Measurements from ENCODE around the gene MTMR12. TPM values are rescaled to one million over a fixed set of nuclear protein-coding genes. Genes with fewer than 3 reads are reported as not detected.

MTMR12 gene
- total RNA-seq, 2 experiments from 2014 or later, result 33.6 to 71.9 TPM

DNA sequence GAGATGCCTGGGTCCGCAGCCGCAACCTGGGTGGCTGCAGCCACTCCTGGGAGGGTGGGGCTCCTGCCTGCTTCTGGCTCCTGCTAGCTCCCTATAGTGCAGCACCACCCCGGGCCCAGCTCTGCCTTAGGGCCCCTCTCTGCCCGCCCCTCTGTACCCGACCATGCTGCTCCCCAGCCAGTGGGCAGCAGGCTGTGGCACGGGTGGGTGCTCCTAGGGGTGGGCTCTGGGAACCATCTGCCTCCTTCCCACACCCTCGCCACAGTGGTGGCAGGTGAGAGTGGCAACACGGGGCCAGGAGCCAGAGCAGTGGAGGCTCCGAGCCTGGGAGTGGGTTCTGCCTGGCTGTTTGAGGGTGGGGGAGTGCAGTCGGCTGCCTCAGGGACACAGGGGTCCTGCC, 7.8 kb upstream of the MTMR12 start:
- Histone ChIP-seq H3K27ac (ENCODE audit: low read depth, low read length, poor library complexity, severe bottlenecking) (no peak overlapping the region), H3K4me2 (ENCODE audit: low read length) (no peak overlapping the region), H3K4me1 (ENCODE audit: insufficient read depth, low read length, poor library complexity, severe bottlenecking) (peaks cover 3% of the 10 kb centered on the region), H3K79me2 (ENCODE audit: insufficient read depth, low read depth, low read length) (no peaks in the 10 kb centered on the region), H3K9me3 (ENCODE audit: low read length) (peaks cover 17% of the 10 kb centered on the region), H3K4me3 (ENCODE audit: low read depth, low read length, poor library complexity, severe bottlenecking) (no peak overlapping the region), H3K36me3 (ENCODE audit: insufficient read depth, low read length) (no peaks in the 10 kb centered on the region), H2AFZ (ENCODE audit: low read length) (no peak overlapping the region), H4K20me1 (ENCODE audit: insufficient read depth, low read length) (no peaks in the 10 kb centered on the region), H3K9me2 (ENCODE audit: insufficient read depth, low read length) (no peaks in the 10 kb centered on the region)
- CTCF ChIA-PET (ENCODE audit: unreplicated experiment), result no interaction called here
- intact Hi-C loops (cut with micrococcal nuclease; ENCODE audit: unreplicated experiment), result loop anchor here (10.0 kb wide), 1 partner anchor 216 kb away; no protein-coding TSS in a partner anchor
- no TSS peak for BruUV-seq (replicated peaks)
- POLR2A ChIA-PET, result no interaction called here
- no peak for TF ChIP-seq EZH2phosphoT487 (IDR thresholded peaks at IDR 0.05; ENCODE audit: borderline replicate concordance, low read depth, low read length)
- TF ChIP-seq, protein P1, sequence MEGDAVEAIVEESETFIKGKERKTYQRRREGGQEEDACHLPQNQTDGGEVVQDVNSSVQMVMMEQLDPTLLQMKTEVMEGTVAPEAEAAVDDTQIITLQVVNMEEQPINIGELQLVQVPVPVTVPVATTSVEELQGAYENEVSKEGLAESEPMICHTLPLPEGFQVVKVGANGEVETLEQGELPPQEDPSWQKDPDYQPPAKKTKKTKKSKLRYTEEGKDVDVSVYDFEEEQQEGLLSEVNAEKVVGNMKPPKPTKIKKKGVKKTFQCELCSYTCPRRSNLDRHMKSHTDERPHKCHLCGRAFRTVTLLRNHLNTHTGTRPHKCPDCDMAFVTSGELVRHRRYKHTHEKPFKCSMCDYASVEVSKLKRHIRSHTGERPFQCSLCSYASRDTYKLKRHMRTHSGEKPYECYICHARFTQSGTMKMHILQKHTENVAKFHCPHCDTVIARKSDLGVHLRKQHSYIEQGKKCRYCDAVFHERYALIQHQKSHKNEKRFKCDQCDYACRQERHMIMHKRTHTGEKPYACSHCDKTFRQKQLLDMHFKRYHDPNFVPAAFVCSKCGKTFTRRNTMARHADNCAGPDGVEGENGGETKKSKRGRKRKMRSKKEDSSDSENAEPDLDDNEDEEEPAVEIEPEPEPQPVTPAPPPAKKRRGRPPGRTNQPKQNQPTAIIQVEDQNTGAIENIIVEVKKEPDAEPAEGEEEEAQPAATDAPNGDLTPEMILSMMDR (conservative IDR thresholded peaks at IDR 0.05; ENCODE audit: low read length), result no peak
- no peak for DNase-seq (ENCODE audit: low spot score)

DNA sequence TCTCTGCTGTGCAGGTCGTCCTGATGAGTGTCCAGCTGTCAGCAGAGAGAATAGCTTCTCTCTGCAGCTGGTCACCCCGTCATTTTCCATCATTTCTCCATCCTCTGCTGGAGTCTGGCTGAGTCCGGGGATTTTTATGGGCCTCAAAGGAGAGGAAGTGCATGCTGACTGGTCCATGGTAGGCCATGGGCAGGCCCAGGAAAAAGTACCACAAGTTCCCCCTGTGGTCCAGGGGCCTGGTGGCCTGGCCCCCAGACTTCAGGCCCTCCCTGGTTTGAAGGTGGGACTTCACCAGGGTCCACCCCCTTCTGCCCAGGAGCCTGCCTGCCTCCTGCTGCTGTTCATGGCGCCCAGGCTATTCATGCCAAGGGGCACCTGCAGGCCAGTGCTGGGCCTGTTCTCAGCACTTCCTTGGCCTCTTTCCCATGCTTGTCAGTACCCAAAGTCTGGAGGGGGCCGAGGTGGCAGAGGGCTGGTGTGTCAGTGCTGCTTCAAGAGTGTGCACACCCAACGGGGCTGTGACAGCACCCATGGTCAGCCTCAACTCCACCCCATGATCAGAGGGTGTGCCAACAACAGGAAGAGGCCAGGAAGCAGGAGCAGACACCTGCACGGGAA, 7.3 kb upstream of the MTMR12 start:
- ChIA-PET CTCF (ENCODE audit: unreplicated experiment) (interaction anchor here (0.6 kb wide), 1 partner anchor 9 kb away, joined by 3 read pairs; no protein-coding TSS in a partner anchor), POLR2A (interaction anchor here (0.8 kb wide), 1 partner anchor 47 kb away, joined by 3 read pairs; no protein-coding TSS in a partner anchor)
- peaks cover 17% of the 10 kb centered on the region for H3K9me3 ChIP-seq (ENCODE audit: low read length)
- H3K4me1 ChIP-seq (ENCODE audit: insufficient read depth, low read length, poor library complexity, severe bottlenecking), result peaks cover 3% of the 10 kb centered on the region
- TF ChIP-seq, protein P1 (conservative IDR thresholded peaks at IDR 0.05; ENCODE audit: low read length), result no peak
- TF ChIP-seq EZH2phosphoT487 (IDR thresholded peaks at IDR 0.05; ENCODE audit: borderline replicate concordance, low read depth, low read length), result no peak
- no peaks in the 10 kb centered on the region for H3K79me2 ChIP-seq (ENCODE audit: insufficient read depth, low read depth, low read length)
- H4K20me1 ChIP-seq (ENCODE audit: insufficient read depth, low read length), result no peaks in the 10 kb centered on the region
- no peak overlapping the region for H3K4me2 ChIP-seq (ENCODE audit: low read length)
- no TSS peak for BruUV-seq (replicated peaks)
- H3K27ac ChIP-seq (ENCODE audit: low read depth, low read length, poor library complexity, severe bottlenecking), result no peak overlapping the region
- intact Hi-C loops (cut with micrococcal nuclease; ENCODE audit: unreplicated experiment), result loop anchor here (10.0 kb wide), 2 partner anchors 215 to 325 kb away; no protein-coding TSS in a partner anchor
- H2AFZ ChIP-seq (ENCODE audit: low read length), result no peak overlapping the region
- no peak overlapping the region for H3K4me3 ChIP-seq (ENCODE audit: low read depth, low read length, poor library complexity, severe bottlenecking)
- H3K36me3 ChIP-seq (ENCODE audit: insufficient read depth, low read length), result no peaks in the 10 kb centered on the region
- H3K9me2 ChIP-seq (ENCODE audit: insufficient read depth, low read length), result no peaks in the 10 kb centered on the region
- DNase-seq (ENCODE audit: low spot score), result no peak

DNA sequence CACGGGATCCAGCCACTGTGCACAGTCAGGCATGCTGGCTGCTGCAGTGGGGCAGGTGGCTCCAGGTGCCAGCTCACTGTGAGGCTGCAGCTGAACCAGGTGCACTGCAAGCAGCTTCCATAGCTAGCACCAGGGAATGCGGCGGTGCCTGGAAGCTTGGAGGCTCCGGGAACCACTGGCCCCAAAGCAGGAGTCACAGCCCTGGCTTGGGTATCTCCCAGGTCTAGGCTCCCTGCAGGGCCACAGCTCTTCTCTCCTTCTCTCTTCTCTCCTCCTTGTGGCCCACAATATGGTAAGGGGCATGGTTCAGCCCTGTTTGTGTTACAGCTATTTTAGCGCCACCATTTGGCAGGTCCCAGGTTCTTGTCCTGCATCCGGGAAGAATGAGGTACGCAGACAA, 6.7 kb upstream of the MTMR12 start:
- peaks cover 17% of the 10 kb centered on the region for H3K9me3 ChIP-seq (ENCODE audit: low read length)
- no peak for DNase-seq (ENCODE audit: low spot score)
- BruUV-seq (replicated peaks), result no TSS peak
- TF ChIP-seq, protein P1 (conservative IDR thresholded peaks at IDR 0.05; ENCODE audit: low read length), result no peak
- TF ChIP-seq EZH2phosphoT487 (IDR thresholded peaks at IDR 0.05; ENCODE audit: borderline replicate concordance, low read depth, low read length), result no peak
- no peaks in the 10 kb centered on the region for H3K36me3 ChIP-seq (ENCODE audit: insufficient read depth, low read length)
- no peaks in the 10 kb centered on the region for H3K4me1 ChIP-seq (ENCODE audit: insufficient read depth, low read length, poor library complexity, severe bottlenecking)
- intact Hi-C loops (cut with micrococcal nuclease; ENCODE audit: unreplicated experiment), result loop anchor here (10.0 kb wide), 1 partner anchor 325 kb away; no protein-coding TSS in a partner anchor
- no peaks in the 10 kb centered on the region for H4K20me1 ChIP-seq (ENCODE audit: insufficient read depth, low read length)
- ChIA-PET POLR2A (interaction anchor here (0.8 kb wide), 1 partner anchor 46 kb away, joined by 3 read pairs; no protein-coding TSS in a partner anchor), CTCF (ENCODE audit: unreplicated experiment) (no interaction called here)
- H3K4me2 ChIP-seq (ENCODE audit: low read length), result no peak overlapping the region
- no peaks in the 10 kb centered on the region for H3K9me2 ChIP-seq (ENCODE audit: insufficient read depth, low read length)
- H3K79me2 ChIP-seq (ENCODE audit: insufficient read depth, low read depth, low read length), result no peaks in the 10 kb centered on the region
- H3K27ac ChIP-seq (ENCODE audit: low read depth, low read length, poor library complexity, severe bottlenecking), result no peak overlapping the region
- H2AFZ ChIP-seq (ENCODE audit: low read length), result no peak overlapping the region
- H3K4me3 ChIP-seq (ENCODE audit: low read depth, low read length, poor library complexity, severe bottlenecking), result no peak overlapping the region
